HL-60 (cell line): ENCODE results near the gene ARRB1.

Experiments
- DNase-seq, 2 experiments: peaks; one replicate each; pipeline ENCODE4 v3.0.0-alpha.2; 2010 to 2020; ENCODE audit warnings: low read depth in 1 of 2, low spot score in 1 of 2
- H3K27ac ChIP-seq: fragments of 250-450 bp; sonication (Bioruptor Pico); replicated peaks from 2 replicates; pipeline ENCODE4 v1.5.1; 2020; ENCODE audit warnings: mild to moderate bottlenecking, moderate library complexity
- H3K27me3 ChIP-seq: fragments of 250-450 bp; sonication (Bioruptor Pico); 2 replicates; pipeline ENCODE4 v1.5.1; 2021; ENCODE audit warnings: mild to moderate bottlenecking, moderate library complexity; ENCODE audit not compliant: insufficient read depth, poor library complexity, severe bottlenecking
- H3K4me3 ChIP-seq: replicated peaks from 2 replicates; pipeline ENCODE4 v1.5.1; 2011; ENCODE audit warnings: mild to moderate bottlenecking, control low read depth, low read length; ENCODE audit not compliant: insufficient read depth
- CTCF ChIP-seq: IDR thresholded peaks from one replicate; pipeline ENCODE4 v1.5.1; 2011; ENCODE audit warnings: low read length, control low read depth, inconsistent platforms; ENCODE audit not compliant: insufficient read depth
- GABPA ChIP-seq: IDR thresholded peaks from 2 replicates; pipeline ENCODE4 v1.6.1; 2012; ENCODE audit warnings: low read depth
- POLR2AphosphoS5 ChIP-seq: IDR thresholded peaks from 2 replicates; pipeline ENCODE4 v1.6.1; 2012; ENCODE audit warnings: low read depth
- REST ChIP-seq: IDR thresholded peaks from 2 replicates; pipeline ENCODE4 v1.6.1; 2012; ENCODE audit warnings: low read depth; ENCODE audit not compliant: insufficient replicate concordance
- SPI1 ChIP-seq: IDR thresholded peaks from 2 replicates; pipeline ENCODE4 v1.6.1; 2012; ENCODE audit warnings: low read depth, mild to moderate bottlenecking, borderline replicate concordance

ARRB1 gene

GRCh38 chr11:75349521-75350116 is 1.8 kb downstream of the ARRB1 start:
- Histone ChIP-seq H3K27me3 (no peaks in the 10 kb centered on the region), H3K27ac (peak overlapping the region; percentile 83), H3K4me3 (peak overlapping the region; percentile 15)
- TF ChIP-seq SPI1 (peak; percentile 88), REST (no peak), GABPA (no peak)
- DNase-seq: peak in 1 of 2 experiments; percentile 39

- TF ChIP-seq POLR2AphosphoS5 (no peak), REST (no peak), SPI1 (no peak), GABPA (no peak), CTCF (no peak)
- 0 out of 2 replicates have a peak overlapping the region, but pooled peaks have one; percentile 11 for H3K27ac ChIP-seq
- H3K4me3 ChIP-seq: no peak overlapping the region
- no peaks in the 10 kb centered on the region for H3K27me3 ChIP-seq
- no peak for DNase-seq
Observed at GRCh38 chr11:75347781-75348566, 3.5 kb downstream of the ARRB1 start.

GRCh38 chr11:75346912-75347647 is 4.4 kb downstream of the ARRB1 start:
- H3K27ac ChIP-seq: peak overlapping the region; percentile 11; the same call in 1 of the 2 replicates
- no peak overlapping the region for H3K4me3 ChIP-seq
- H3K27me3 ChIP-seq: no peaks in the 10 kb centered on the region
- no peak for TF ChIP-seq REST
- TF ChIP-seq CTCF: no peak
- TF ChIP-seq GABPA: no peak
- TF ChIP-seq POLR2AphosphoS5: no peak
- TF ChIP-seq SPI1: no peak
- DNase-seq: no peak
